KG1 (cell line): ENCODE measurements around the gene CYBC1.

Experiments
- DNase-seq: peaks from one replicate; lab custom pipeline; 2025; lab: John Stamatoyannopoulos, UW

Gene CYBC1

DNA sequence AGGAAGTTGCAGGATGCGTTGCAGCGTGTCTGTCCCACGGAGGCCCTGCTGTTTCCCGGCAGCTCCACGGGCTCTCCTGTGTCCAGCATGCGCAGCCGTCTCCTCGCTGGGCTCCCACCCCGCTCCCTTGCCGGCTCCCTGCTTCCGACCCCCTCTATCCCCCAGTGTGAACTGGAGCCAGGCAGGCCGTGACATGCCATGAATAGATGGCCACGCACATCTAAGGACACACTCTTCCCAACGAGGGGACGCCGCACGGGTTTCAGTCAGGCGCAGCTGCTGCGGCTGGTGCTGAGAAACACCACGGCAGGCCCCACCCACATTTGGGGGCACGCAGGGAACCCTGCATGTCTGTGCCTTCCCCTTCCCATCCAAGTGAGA is 41.6 kb downstream of the CYBC1 start:
- no peak for DNase-seq

DNA sequence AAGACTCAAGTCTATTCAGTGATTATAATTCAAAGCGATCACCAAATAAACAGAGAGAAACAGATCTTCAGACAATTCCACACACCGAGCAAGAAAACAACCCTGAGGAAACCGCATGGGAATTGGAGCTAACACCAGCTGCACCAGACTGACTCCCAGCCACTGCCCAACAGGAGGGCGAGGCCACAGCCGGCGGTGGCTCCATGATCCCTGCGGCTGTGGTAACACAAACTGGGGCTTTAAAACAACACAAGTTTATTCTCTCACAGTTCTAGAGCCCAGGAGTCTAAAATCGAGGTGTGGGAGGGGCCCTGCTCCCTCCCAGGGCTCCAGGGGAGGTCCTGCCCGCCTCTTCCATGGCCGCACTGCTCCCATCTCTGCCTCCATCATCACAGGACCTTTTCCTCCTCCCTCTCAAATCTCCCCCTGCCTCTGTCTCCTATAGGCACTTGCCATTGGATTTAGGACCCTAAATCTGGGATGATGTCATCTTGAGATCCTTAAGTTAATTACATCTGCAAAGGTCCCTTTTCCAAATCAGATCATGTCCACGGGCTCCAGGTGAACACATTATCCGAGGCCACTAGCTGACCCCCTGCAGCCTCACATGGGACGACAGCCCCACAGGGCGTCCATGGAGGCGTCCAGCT is 42.1 kb downstream of the CYBC1 start:
- no peak for DNase-seq

DNA sequence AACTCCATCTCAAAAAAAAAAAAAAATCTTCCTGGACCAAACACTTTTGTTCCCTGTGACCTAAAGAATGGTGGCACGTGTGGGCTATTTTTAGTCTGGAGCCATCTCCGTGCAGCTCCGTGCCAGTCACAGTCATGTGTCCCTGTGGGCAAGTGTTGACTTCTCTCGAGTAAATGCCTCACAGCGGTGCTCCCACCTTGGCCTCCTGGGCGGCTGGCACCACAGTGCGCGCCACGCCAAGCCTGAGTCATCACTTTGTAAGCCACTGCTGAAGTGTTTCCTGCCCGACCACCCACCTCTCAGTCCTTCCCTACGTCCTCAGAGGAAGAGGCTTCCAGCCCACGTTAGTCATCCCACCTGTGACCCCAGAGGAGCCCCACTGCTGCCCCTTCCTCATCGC is 43.3 kb downstream of the CYBC1 start:
- DNase-seq: no peak

DNA sequence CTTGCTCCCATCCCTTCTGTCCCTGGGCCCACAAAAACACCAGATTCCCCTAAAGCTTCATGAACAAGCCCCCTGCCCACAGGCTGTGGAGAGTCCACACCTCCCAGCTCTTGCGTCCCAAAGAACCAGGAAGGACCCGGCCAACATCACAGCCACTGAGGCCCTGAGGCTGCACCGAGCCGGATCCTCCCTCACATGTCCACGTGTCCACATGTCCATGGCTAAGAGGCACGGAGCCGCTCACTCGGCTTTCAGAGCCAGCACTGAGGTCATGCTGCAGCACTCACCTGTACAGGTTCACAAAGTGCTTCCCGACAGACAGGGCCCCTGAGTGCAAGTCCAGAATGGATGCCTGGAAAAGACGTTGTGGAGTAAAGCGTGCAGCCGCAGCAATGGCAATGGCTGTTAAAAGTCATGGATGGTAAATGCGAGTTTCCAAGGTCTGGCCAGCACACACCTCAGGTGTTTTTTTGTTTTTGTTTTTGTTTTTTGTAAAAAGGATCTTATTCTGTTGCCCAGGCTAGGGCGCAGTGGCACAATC is 44.4 kb downstream of the CYBC1 start:
- DNase-seq: no peak

DNA sequence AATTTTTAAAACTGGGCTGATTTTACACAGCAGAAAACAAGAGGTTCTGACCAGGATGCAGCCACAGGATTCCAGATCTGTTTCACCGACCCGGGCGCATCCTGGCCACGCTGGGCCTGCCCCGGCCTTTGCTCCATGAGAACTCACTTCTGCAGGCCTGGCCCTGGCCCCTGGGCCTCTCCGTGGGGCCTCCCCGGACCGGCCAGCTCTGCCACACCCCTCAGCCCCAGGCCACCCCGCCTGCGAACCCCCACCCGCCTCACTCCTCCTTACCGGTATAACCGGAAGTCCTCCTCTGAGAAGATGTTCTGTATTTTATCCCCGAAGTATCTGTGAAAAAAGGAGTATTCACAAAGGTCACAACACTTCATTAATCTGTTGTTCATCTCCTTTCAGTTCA is 45.5 kb downstream of the CYBC1 start:
- DNase-seq: no peak

DNA sequence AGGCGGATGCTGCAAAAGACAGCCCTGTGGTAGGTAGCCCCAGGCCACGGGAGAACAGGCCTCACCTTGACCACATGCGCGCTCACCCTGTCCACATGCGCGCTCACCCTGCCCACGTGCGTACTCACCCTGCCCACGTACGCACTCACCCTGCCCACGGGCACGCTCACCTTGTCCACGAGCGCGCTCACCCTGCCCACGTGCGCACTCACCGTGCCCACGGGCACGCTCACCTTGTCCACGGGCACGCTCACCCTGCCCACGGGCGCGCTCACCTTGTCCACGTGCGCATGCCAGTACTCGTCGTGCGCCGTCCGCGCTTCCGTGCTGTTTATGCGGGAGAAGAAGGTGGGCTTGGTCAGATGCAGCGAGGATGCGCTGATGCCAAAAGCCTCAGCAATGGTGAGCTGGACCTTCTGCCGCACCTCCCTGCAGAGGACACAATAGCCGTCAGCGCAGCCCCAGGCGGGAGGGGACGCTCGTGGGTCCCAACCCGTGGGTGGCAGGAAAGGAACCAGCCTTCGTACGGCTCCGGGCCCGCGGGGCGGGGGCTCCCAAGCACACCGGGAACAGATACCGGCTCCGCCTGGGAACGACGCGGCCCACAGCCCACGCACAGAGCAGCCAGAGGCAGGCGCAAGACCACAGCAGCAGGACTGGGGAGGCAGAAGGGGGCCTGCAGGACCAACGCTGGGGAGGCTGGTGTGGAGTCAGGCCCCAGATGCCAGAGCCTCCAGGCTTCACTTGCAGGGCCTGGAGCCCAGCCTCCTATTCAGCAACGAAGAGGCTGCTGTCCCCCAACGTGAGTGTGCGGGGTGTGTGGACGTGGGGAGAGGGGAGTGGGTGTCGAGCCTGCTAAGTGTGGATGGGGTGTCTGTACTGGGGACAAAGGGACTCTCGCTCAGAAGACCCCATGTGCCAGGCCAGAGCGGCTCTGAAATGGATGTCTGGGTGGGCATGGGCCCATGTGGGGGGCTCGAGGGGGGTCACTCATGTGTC is 46.6 kb downstream of the CYBC1 start:
- no peak for DNase-seq

DNA sequence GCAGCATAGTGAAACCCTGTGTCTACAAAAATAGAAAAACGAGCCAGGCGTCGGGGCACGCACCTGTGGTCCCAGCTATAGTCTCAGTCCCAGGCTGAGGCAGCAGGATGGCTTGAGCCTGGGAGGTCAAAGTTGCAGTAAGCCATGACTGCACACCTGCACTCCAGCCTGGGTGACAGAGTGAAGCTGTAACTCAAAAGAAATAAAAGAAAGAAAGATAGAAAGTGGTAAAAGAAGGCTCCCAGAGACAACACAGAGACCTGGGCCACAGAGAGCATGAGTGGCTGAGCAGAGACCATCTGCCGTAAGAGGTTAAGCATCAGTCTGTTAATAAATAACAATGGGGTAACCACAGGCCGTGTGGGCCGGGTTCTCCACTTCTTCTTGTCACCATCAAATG is 47.7 kb downstream of the CYBC1 start:
- DNase-seq: no peak

DNA sequence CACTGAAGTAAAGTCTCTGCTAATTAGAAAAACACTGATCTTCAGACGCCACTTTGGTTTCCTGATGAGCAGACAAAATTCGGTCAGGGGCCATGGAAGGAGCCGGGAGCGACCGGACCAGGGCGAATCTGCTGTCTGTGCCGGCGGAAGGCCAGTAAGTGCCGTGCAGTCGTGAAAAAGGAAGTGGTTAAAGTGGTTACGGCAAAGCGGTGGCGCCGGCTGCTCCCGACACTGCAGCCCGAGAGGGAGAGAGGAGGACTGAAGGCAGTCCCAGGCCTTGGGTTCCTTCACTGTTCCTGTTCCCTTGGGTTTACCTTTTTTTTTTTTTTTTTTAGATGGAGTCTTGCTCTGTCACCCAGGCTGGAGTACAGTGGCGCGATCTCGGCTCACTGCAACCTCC is 49.7 kb downstream of the CYBC1 start:
- peak; percentile 73 for DNase-seq

DNA sequence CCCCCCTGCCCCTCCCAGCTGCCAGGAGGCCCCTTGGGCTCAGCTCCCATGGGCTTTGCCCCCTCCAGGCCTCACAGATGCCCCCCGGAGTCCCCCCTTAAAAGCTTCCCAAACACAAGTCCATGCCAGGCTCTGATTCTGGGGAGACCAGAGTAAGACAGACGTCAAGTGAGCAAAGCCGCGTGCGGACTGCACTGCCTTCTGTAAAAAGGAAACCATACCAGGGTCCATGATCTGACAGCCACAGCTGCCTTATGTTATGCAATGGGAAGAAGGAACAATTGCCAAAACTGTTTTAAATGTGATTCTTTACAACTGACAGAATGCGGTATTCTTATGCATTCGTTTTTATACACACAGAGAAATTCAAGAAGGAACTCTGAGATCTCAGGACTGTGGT is 50.3 kb downstream of the CYBC1 start:
- peak; percentile 68 for DNase-seq

DNA sequence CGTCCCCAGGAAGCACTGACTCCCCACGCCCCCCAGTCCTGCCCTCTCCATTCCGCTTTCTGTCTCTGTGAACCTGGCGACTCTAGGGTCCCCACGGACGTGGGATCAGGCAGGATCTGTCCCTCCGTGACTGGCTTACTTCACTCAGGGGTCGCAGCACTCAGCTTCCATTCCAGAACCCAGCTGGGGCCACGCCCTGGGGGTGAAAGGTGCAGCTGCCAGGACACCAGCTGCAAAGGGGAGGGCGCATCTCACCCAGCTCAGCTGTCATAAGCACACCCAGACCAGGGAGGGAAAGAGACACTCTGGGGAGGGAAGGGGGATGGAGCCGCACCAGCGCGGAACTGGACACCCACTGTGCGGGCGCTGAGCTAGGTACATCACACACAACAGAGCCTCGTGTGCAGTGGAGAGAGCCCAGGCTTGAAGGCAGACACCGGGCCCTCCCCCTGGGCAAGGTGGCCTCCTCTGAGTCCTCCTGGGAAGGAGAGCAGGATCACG is 50.9 kb downstream of the CYBC1 start:
- DNase-seq: no peak

DNA sequence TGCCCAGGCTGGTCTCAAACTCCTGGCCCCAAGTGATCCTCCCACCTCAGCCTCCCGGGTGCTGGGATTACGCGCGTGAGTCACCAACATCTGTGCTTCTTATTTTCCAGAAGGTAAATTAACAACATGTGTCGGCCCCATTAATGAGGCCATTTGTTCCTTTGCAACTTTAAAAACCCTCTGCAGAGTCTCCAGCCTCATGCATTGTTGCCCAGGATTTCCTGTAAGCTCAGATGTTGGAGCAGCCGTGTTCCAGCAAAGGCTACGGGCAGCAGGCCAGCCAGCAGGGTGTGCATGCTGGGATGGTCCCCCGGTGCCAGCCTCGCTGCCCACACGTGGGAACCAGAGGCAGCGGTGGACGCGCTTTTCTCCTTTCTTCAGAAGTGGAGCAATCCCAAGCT is 51.5 kb downstream of the CYBC1 start:
- DNase-seq: no peak

DNA sequence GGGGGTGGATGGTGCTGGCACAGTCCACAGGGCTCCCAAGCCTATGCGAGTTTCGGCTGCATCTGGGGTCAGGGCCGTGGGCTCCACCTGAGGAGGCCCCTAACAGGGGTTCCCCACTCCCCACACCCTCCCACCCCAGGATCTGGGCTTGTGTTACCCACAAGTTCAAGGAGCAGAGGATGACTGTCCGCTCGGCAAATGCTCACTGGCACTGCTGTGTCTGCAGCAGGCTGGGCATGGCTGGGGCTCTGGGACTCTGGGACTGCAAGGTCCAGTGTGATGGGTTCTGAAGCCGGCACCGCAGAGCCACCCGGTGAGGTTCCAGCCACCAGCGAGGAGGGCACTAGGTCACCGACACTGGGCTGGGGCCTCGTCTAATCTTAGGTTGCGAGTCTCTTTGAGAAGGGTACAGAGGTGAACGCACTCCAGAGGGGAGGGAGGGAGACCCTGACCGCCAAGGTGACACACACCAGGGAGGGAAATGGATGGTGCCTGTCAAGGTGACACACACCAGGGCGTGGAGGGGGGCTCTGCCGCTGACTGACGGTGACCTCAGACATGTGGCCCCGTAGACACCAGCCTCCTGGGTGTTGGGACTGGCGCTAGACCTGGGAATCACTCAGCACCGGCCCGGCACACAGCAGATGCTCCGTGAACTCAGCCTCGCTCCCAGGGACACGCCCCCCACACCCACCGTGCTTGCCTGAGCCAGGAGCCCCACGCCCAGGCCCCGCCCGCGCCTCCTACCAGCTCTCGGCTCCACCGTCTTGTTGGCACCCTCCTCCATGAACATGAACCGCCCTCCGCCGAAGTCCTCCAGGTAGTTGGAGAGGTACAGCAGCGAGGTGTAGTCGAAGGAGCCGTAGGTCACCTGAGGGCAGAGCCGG is 52.9 kb downstream of the CYBC1 start:
- no peak for DNase-seq

DNA sequence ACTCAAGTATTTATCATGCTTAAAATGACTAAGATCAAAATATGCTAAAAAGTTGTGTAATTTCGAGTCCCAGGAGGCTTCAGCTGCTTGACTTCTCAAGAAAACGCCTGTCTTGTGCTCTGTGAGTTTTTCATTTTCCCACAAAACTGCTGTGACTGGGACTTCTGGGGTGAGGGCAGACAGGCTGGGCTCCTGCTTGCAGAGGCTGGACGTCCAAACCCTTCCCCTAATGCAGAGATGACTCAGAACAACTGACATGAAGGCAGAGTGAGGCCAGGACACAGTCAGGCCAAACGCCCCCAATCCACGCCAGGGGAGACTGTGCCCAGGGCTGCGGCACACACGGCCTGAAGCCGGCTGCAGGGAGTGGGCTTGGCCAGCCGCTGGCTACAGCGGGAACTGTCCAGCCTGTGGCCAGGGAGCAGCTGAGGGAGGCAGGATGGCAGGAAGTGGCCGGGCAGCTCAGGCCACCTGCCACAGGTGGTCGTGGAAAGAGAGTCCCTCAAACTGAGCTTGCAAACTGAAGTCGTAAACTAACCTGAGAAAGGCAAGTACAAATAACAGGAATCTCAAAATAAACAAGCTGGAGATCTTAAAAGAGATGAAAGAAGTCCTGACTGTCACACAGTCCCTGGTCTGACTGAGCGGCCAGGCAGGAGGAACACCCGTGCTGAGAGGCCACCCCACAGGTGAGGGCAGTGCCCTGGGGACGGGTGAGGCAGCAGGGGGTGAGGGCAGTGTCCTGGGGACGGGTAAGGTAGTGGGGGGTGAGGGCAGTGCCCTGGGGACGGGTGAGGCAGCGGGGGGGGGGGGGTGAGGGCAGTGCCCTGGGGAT is 53.7 kb downstream of the CYBC1 start:
- DNase-seq: no peak

DNA sequence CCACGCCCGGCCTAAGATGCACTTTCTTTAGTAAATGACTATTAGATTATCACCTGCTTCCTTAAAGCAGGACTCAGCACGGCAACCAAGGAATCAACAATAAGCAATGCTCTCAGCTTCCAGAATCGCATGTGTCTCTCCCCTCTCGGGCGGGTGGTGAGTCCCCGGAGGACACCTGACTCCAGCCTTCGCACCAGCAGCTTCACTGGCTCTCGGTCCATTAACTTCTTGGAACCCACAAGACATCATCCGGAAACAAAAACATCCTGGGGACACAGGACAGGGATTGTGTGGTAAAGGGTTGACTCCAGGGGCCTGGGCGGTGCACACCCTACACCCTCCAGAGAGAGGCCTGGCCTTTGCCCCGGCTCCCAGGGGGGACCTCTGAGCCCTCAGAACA is 56.3 kb downstream of the CYBC1 start:
- no peak for DNase-seq

DNA sequence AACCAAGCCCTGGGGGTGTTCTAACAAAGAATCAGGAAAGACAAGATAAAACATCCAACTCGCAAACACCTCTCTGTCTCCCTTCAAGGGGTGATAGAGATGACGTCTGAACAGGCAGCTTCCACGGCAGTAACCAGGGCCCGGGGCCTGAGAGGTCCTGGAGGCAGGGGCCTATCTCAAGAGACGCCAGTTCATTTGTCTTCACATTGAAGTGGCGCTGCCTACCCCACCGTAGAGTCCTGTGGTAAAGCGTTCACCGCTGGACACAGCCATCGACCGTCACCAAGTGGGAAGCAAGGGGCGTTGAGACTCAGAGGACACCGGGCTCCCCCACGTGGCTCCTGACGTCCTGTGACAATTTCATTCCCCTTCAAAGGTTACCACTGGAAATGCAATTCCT is 57.6 kb downstream of the CYBC1 start:
- DNase-seq: no peak
